H9 (cell line): ENCODE results near the gene PEPD. TPM values are rescaled to one million over a fixed set of nuclear protein-coding genes. Genes with fewer than 3 reads are reported as not detected.

Source experiments
- DNase-seq: peaks from one replicate; pipeline ENCODE4 v3.0.0-alpha.2; 2017
- H2AFZ ChIP-seq: one replicate; pipeline ENCODE4 v1.6.1; 2013; ENCODE audit warnings: mild to moderate bottlenecking, low read length, control low read depth, moderate library complexity
- H2AK5ac ChIP-seq: 2 replicates; pipeline ENCODE4 v1.6.1; 2013; ENCODE audit warnings: low read length, control low read depth, mixed read lengths; ENCODE audit not compliant: insufficient read length
- H2BK120ac ChIP-seq: one replicate; pipeline ENCODE4 v1.6.1; 2013; ENCODE audit warnings: low read depth, mild to moderate bottlenecking, low read length, control low read depth, inconsistent platforms; ENCODE audit not compliant: poor library complexity, severe bottlenecking
- H2BK12ac ChIP-seq: 2 replicates; pipeline ENCODE4 v1.6.1; 2013; ENCODE audit warnings: low read length, control low read depth, mixed read lengths, low read depth; ENCODE audit not compliant: insufficient read length
- H2BK15ac ChIP-seq: 2 replicates; pipeline ENCODE4 v1.6.1; 2013; ENCODE audit warnings: low read depth, low read length, control low read depth
- H2BK20ac ChIP-seq: one replicate; pipeline ENCODE4 v1.6.1; 2013; ENCODE audit warnings: low read depth, mild to moderate bottlenecking, low read length, control low read depth, inconsistent platforms; ENCODE audit not compliant: poor library complexity, severe bottlenecking
- H2BK5ac ChIP-seq: 2 replicates; pipeline ENCODE4 v1.6.1; 2013; ENCODE audit warnings: low read length, control low read depth, mixed read lengths; ENCODE audit not compliant: insufficient read length
- H3K14ac ChIP-seq: 2 replicates; pipeline ENCODE4 v1.6.1; 2013; ENCODE audit warnings: low read length, control low read depth; ENCODE audit not compliant: insufficient read depth
- H3K18ac ChIP-seq: 2 replicates; pipeline ENCODE4 v1.6.1; 2013; ENCODE audit warnings: low read depth, mild to moderate bottlenecking, mixed read lengths, low read length, control low read depth; ENCODE audit not compliant: insufficient read length
- H3K23ac ChIP-seq: 2 replicates; pipeline ENCODE4 v1.6.1; 2013; ENCODE audit warnings: low read length, control low read depth, mixed read lengths, low read depth; ENCODE audit not compliant: insufficient read length
- H3K23me2 ChIP-seq: 2 replicates; pipeline ENCODE4 v1.6.1; 2013; ENCODE audit warnings: low read depth, mild to moderate bottlenecking, mixed read lengths, low read length, control low read depth; ENCODE audit not compliant: insufficient read length, poor library complexity, severe bottlenecking
- H3K27ac ChIP-seq: 2 replicates; pipeline ENCODE4 v1.5.1; 2013; ENCODE audit warnings: low read length, control low read depth, mixed read lengths, low read depth; ENCODE audit not compliant: insufficient read length
- H3K27me3 ChIP-seq: 2 replicates; pipeline ENCODE4 v1.6.1; 2013; ENCODE audit warnings: low read length, control low read depth, inconsistent platforms; ENCODE audit not compliant: insufficient read depth
- H3K4ac ChIP-seq: 2 replicates; pipeline ENCODE4 v1.6.1; 2013; ENCODE audit warnings: low read depth, mild to moderate bottlenecking, control low read depth, inconsistent platforms, low read length, moderate library complexity
- H3K4me1 ChIP-seq: 2 replicates; pipeline ENCODE4 v1.6.1; 2013; ENCODE audit warnings: low read length, control low read depth, inconsistent platforms; ENCODE audit not compliant: insufficient read depth
- H3K4me2 ChIP-seq: 2 replicates; pipeline ENCODE4 v1.6.1; 2013; ENCODE audit warnings: low read length, control low read depth, mixed read lengths; ENCODE audit not compliant: insufficient read length, insufficient read depth
- H3K56ac ChIP-seq: 2 replicates; pipeline ENCODE4 v1.6.1; 2013; ENCODE audit warnings: low read depth, mild to moderate bottlenecking, mixed read lengths, low read length, control low read depth; ENCODE audit not compliant: insufficient read length
- H3K79me1 ChIP-seq: 2 replicates; pipeline ENCODE4 v1.6.1; 2013; ENCODE audit warnings: low read depth, mild to moderate bottlenecking, moderate library complexity, low read length, control low read depth, inconsistent platforms; ENCODE audit not compliant: insufficient read depth, poor library complexity, severe bottlenecking
- H3K79me2 ChIP-seq: 2 replicates; pipeline ENCODE4 v1.6.1; 2013; ENCODE audit warnings: low read length, control low read depth, inconsistent platforms; ENCODE audit not compliant: insufficient read depth
- H3K9ac ChIP-seq: 2 replicates; pipeline ENCODE4 v1.6.1; 2013; ENCODE audit warnings: low read length, control low read depth, mixed read lengths; ENCODE audit not compliant: insufficient read length; ENCODE audit errors: extremely low read depth
- H3K9me3 ChIP-seq: one replicate; pipeline ENCODE4 v1.6.1; 2013; ENCODE audit warnings: low read depth, low read length, inconsistent platforms; ENCODE audit not compliant: control insufficient read depth
- H3T11ph ChIP-seq: one replicate; pipeline ENCODE4 v1.6.1; 2013; ENCODE audit warnings: mild to moderate bottlenecking, low read length, control low read depth, inconsistent platforms
- H4K20me1 ChIP-seq: one replicate; pipeline ENCODE4 v1.6.1; 2013; ENCODE audit not compliant: control insufficient read depth, insufficient read length, insufficient read depth
- H4K5ac ChIP-seq: 2 replicates; pipeline ENCODE4 v1.6.1; 2013; ENCODE audit warnings: low read depth, mild to moderate bottlenecking, mixed read lengths, low read length, control low read depth; ENCODE audit not compliant: insufficient read length
- H4K8ac ChIP-seq: replicated peaks from 2 replicates; pipeline ENCODE4 v1.6.1; 2013; ENCODE audit warnings: low read length, control low read depth, mixed read lengths, low read depth; ENCODE audit not compliant: insufficient read length
- H4K91ac ChIP-seq: 2 replicates; pipeline ENCODE4 v1.6.1; 2013; ENCODE audit warnings: low read depth, mild to moderate bottlenecking, moderate library complexity, mixed read lengths, low read length, control low read depth; ENCODE audit not compliant: insufficient read length
- H3K27ac Mint-ChIP-seq, 3 experiments: 2 replicates in 2 of 3; 3 replicates in 1 of 3; pipeline ENCODE4 v1.8.0; 2020 to 2021; ENCODE audit warnings: mixed read lengths in 3 of 3, mild to moderate bottlenecking in 1 of 3, moderate library complexity in 1 of 3
- H3K27me3 Mint-ChIP-seq: 2 replicates; pipeline ENCODE4 v1.8.0; 2021; ENCODE audit warnings: low read depth, mild to moderate bottlenecking, moderate library complexity, mixed read lengths
- H3K36me3 Mint-ChIP-seq, 3 experiments: 2 replicates in 2 of 3; 3 replicates in 1 of 3; pipeline ENCODE4 v1.8.0; 2020 to 2021; ENCODE audit warnings: low read depth in 3 of 3, mixed read lengths in 3 of 3; ENCODE audit not compliant: insufficient read depth in 1 of 3
- H3K4me1 Mint-ChIP-seq, 2 experiments: 2 replicates each; pipeline ENCODE4 v1.8.0; 2020; ENCODE audit warnings: mixed read lengths in 2 of 2
- H3K4me3 Mint-ChIP-seq, 2 experiments: 2 replicates in 1 of 2; 3 replicates in 1 of 2; pipeline ENCODE4 v1.8.0; 2020 to 2021; ENCODE audit warnings: mild to moderate bottlenecking in 2 of 2, mixed read lengths in 2 of 2, moderate library complexity in 1 of 2
- H3K9me3 Mint-ChIP-seq, 2 experiments: 2 replicates in 1 of 2; 3 replicates in 1 of 2; pipeline ENCODE4 v1.8.0; 2020; ENCODE audit warnings: mild to moderate bottlenecking in 2 of 2, mixed read lengths in 2 of 2, moderate library complexity in 1 of 2
- CTCF ChIP-seq: fragments of 200-600 bp; sonication (generic); conservative IDR thresholded peaks from 3 replicates; pipeline ENCODE4 v1.8.0; 2021; ENCODE audit warnings: antibody characterized with exemption, mild to moderate bottlenecking
- WGBS: extraction: QIAGEN DNeasy Blood & Tissue Kit; methylation state at CpG from one replicate; pipeline ENCODE4 v1.1.7; 2013; ENCODE audit warnings: missing lambda C conversion rate, low lambda C conversion rate, mixed read lengths; ENCODE audit not compliant: insufficient read length; ENCODE audit errors: extremely low coverage; 5-methylcytosine and 5-hydroxymethylcytosine counted together
- total RNA-seq: library from RNA; stranded (reverse); gene quantifications from 2 replicates; pipeline ENCODE4 v1.2.1, GENCODE V29; 2021

The PEPD gene
- total RNA-seq, 1 experiment from 2014 or later, result 52.8 TPM

GRCh38 chr19:33500586-33500985 lies 21.0 kb downstream of the PEPD start:
- no peak overlapping the region for H3K4ac ChIP-seq
- Mint-ChIP-seq H3K4me3 (no peak overlapping the region), H3K36me3 (peaks cover 0 to 10% (median 4%) of the 10 kb centered on the region in 3 experiments; a peak in 4 of 7 replicates), H3K27me3 (no peaks in the 10 kb centered on the region), H3K27ac (no peak overlapping the region), H3K4me1 (peaks cover 2 to 5% of the 10 kb centered on the region in 2 experiments; a peak in 3 of 4 replicates), H3K9me3 (no peaks in the 10 kb centered on the region)
- no CpG with 5 or more reads among the region's 13 CpGs for WGBS
- no peak overlapping the region for H2BK120ac ChIP-seq
- H2BK15ac ChIP-seq, result no peak overlapping the region
- H3K9me3 ChIP-seq, result no peaks in the 10 kb centered on the region
- no peaks in the 10 kb centered on the region for H3K23me2 ChIP-seq
- no peak for DNase-seq
- H3K56ac ChIP-seq, result no peak overlapping the region
- H3K23ac ChIP-seq, result no peak overlapping the region
- TF ChIP-seq CTCF, result no peak
- H3K79me2 ChIP-seq, result no peaks in the 10 kb centered on the region
- H4K8ac ChIP-seq, result no peak overlapping the region
- H3K27me3 ChIP-seq, result no peaks in the 10 kb centered on the region
- no peak overlapping the region for H2BK20ac ChIP-seq
- H4K91ac ChIP-seq, result no peak overlapping the region
- H3K27ac ChIP-seq, result no peak overlapping the region
- no peak overlapping the region for H3K4me2 ChIP-seq
- no peaks in the 10 kb centered on the region for H4K20me1 ChIP-seq
- no peak overlapping the region for H3K18ac ChIP-seq
- H2AFZ ChIP-seq, result no peak overlapping the region
- no peak overlapping the region for H4K5ac ChIP-seq
- no peak overlapping the region for H2BK5ac ChIP-seq
- no peak overlapping the region for H2AK5ac ChIP-seq
- H3K9ac ChIP-seq, result no peak overlapping the region
- no peak overlapping the region for H3K14ac ChIP-seq
- H3T11ph ChIP-seq, result no peak overlapping the region
- H3K4me1 ChIP-seq, result no peaks in the 10 kb centered on the region
- no peaks in the 10 kb centered on the region for H3K79me1 ChIP-seq
- no peak overlapping the region for H2BK12ac ChIP-seq
